Endothelial cell (in vitro differentiated cells): ENCODE measurements around the gene GABRB1. TPM values are rescaled to one million over a fixed set of nuclear protein-coding genes. Genes with fewer than 3 reads are reported as not detected.

Experiments used
- DNase-seq: peaks from one replicate; pipeline ENCODE4 v3.0.0; 2021; ENCODE audit warnings: low spot score
- H3K27ac Mint-ChIP-seq: one replicate; pipeline ENCODE4 v1.8.0; 2021; ENCODE audit warnings: mixed read lengths, inconsistent platforms; ENCODE audit not compliant: unreplicated experiment
- H3K27me3 Mint-ChIP-seq: one replicate; pipeline ENCODE4 v1.8.0; 2021; ENCODE audit warnings: mild to moderate bottlenecking, moderate library complexity, mixed read lengths, inconsistent platforms; ENCODE audit not compliant: unreplicated experiment
- H3K36me3 Mint-ChIP-seq: one replicate; pipeline ENCODE4 v1.8.0; 2021; ENCODE audit warnings: mild to moderate bottlenecking, low read depth, mixed read lengths, inconsistent platforms; ENCODE audit not compliant: unreplicated experiment
- H3K4me1 Mint-ChIP-seq: one replicate; pipeline ENCODE4 v1.8.0; 2021; ENCODE audit warnings: mild to moderate bottlenecking, mixed read lengths, inconsistent platforms; ENCODE audit not compliant: unreplicated experiment
- H3K4me3 Mint-ChIP-seq: one replicate; pipeline ENCODE4 v1.8.0; 2021; ENCODE audit warnings: mild to moderate bottlenecking, mixed read lengths, inconsistent platforms; ENCODE audit not compliant: unreplicated experiment
- H3K9me3 Mint-ChIP-seq: one replicate; pipeline ENCODE4 v1.8.0; 2021; ENCODE audit warnings: mixed read lengths, inconsistent platforms; ENCODE audit not compliant: unreplicated experiment
- long read RNA-seq: library from polyadenylated mRNA; unstranded; transcript quantifications from one replicate; pipeline ENCODE4 v2.0.0, GENCODE V29; 2020; ENCODE audit not compliant: unreplicated experiment
- total RNA-seq: library from RNA; stranded (reverse); fragmentation: NEBNext Ultra II Directional; extraction: Animal tissue kit (Norgen Biotek cat#: 25700); gene quantifications from one replicate; pipeline ENCODE4 v1.2.1, GENCODE V29; 2021; ENCODE audit not compliant: unreplicated experiment
- TF ChIP-seq, protein P1 (sequence below): fragments of 200-600 bp; sonication (generic); IDR thresholded peaks from one replicate; pipeline ENCODE4 v1.5.0; 2021; ENCODE audit warnings: antibody characterized with exemption; ENCODE audit not compliant: unreplicated experiment

Gene GABRB1
- total RNA-seq = not detected
- long read RNA-seq = 0 reads

DNA sequence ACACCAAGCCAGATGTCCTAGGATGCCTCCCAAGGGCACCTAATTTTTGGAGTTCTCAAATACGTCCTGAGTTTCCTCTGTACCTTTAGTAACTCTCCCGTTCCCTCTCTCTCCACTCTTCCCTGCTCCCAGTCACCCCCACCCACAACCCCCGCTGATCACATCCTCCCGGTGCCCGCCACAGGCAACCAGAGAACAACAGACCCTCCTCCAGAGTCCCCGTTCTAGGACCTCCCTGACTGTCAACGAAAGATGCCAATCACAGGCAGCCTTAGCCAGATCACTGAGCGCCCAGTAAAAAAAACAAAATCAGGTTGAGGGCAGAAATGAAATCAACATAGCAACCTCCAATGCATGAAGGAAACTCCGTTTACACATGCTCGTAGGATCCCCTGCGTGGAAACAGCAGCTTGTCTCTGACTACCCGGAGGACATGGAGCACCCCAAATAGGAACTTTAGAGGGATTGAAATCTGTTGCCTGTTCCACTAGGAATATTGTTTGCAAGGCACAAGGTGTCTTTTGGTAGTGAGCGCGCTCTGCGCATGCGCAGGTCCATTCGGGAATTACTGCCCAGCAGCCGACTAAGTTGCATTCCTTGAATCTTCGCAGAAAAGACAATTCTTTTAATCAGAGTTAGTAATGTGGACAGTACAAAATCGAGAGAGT lies at the start of gene GABRB1:
GABRB1 (plus strand) TSS at position 557 of the 668 bp plus-strand sequence.
- H3K4me1 Mint-ChIP-seq = peaks cover 4% of the 10 kb centered on the region
- H3K27me3 Mint-ChIP-seq = peaks cover 11% of the 10 kb centered on the region

GRCh38 chr4:46984781-46985180 lies 46.6 kb upstream of the GABRB1 start:
- DNase-seq = no peak
- H3K4me3 Mint-ChIP-seq = no peak overlapping the region
- no peak overlapping the region for H3K27ac Mint-ChIP-seq
- no peaks in the 10 kb centered on the region for H3K36me3 Mint-ChIP-seq
- H3K4me1 Mint-ChIP-seq = peaks cover 5% of the 10 kb centered on the region
- TF ChIP-seq, protein P1, sequence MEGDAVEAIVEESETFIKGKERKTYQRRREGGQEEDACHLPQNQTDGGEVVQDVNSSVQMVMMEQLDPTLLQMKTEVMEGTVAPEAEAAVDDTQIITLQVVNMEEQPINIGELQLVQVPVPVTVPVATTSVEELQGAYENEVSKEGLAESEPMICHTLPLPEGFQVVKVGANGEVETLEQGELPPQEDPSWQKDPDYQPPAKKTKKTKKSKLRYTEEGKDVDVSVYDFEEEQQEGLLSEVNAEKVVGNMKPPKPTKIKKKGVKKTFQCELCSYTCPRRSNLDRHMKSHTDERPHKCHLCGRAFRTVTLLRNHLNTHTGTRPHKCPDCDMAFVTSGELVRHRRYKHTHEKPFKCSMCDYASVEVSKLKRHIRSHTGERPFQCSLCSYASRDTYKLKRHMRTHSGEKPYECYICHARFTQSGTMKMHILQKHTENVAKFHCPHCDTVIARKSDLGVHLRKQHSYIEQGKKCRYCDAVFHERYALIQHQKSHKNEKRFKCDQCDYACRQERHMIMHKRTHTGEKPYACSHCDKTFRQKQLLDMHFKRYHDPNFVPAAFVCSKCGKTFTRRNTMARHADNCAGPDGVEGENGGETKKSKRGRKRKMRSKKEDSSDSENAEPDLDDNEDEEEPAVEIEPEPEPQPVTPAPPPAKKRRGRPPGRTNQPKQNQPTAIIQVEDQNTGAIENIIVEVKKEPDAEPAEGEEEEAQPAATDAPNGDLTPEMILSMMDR = no peak
- no peaks in the 10 kb centered on the region for H3K9me3 Mint-ChIP-seq
- H3K27me3 Mint-ChIP-seq = no peaks in the 10 kb centered on the region

More for the DNA sequence above, at the start of gene GABRB1:
- Mint-ChIP-seq H3K27ac (no peak within 1 kb of the TSS), H3K36me3 (no peaks in the 10 kb centered on the region), H3K9me3 (no peaks in the 10 kb centered on the region), H3K4me3 (peak within 1 kb of the TSS; percentile 90)
- peak; percentile 63 for DNase-seq
- TF ChIP-seq, protein P1 = no peak

DNA sequence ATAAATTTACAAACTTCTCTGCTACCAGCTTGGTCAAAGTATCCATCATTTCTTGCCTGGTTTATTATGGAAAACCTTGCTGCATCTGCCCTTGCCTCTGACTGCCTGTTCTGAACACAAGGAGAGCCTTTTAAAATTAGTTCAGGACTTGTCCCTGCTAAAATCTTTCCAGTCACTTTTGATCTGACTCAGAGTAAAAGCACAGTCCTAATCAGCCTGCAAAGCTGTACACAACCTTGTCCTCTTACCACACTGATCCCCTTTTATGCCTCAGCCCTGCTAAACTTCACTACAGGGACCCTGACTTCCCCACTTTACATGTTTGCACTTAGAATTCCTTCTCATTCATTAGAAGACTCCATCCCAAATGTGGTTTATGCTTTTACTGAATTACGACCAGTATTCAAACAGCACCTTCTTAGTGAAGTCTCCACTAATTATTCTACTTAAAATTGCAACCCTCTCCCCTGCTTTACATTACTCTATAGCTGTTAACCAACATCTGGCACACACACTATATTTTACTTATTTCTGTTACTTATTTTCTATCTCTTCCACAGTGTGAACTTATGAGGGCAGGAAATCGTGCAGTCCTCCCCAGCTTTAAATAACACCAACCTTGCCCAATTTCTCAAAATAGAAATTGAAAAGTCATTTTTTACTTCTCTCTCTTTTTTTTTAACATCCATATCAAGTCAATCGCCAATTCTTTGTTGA lies 44.3 kb upstream of the GABRB1 start:
- H3K9me3 Mint-ChIP-seq = no peaks in the 10 kb centered on the region
- H3K4me1 Mint-ChIP-seq = no peaks in the 10 kb centered on the region
- H3K36me3 Mint-ChIP-seq = no peaks in the 10 kb centered on the region
- no peak for DNase-seq
- TF ChIP-seq, protein P1 = no peak
- H3K27me3 Mint-ChIP-seq = peaks cover 4% of the 10 kb centered on the region
- H3K4me3 Mint-ChIP-seq = no peak overlapping the region
- H3K27ac Mint-ChIP-seq = no peak overlapping the region

DNA sequence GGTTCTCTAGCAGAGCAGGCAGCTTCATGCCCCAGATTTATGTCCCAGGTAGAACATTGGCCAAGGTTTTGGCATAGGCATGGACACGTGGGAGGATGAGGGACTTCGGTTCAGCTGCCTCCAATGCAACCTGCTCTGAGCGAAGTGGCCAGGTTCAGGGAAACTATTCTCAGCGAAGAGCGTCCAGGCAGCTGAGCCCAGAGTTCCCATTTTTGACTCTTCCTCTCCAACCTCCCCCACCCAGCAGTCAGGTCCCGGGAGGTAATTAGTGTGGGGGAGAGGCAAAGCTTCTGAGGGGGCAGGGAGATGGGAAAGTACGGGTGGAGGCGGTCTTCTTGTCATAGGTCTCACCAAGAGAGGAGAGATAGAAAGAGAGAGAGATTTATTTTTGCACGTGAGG lies 39.0 kb upstream of the GABRB1 start:
- peaks cover 12% of the 10 kb centered on the region for H3K4me1 Mint-ChIP-seq
- TF ChIP-seq, protein P1 = no peak
- no peaks in the 10 kb centered on the region for H3K9me3 Mint-ChIP-seq
- no peak for DNase-seq
- peaks cover 24% of the 10 kb centered on the region for H3K27me3 Mint-ChIP-seq
- H3K36me3 Mint-ChIP-seq = no peaks in the 10 kb centered on the region
- H3K4me3 Mint-ChIP-seq = peak overlapping the region; percentile 79
- no peak overlapping the region for H3K27ac Mint-ChIP-seq
